Ascending aorta (tissue), 2 donors: Measurements from ENCODE around the gene PGP. TPM values are rescaled to one million over a fixed set of nuclear protein-coding genes. Genes with fewer than 3 reads are reported as not detected.

ENCODE experiments used
- DNase-seq, 2 donors: peaks; one replicate each; pipeline ENCODE4 v3.0.0-alpha.2; 2019; ENCODE audit warnings: low spot score in 2 of 2
- H3K27ac ChIP-seq, 2 donors: fragments of 200-600 bp; sonication (generic); one replicate each; pipeline ENCODE4 v1.5.1; 2016 to 2017; ENCODE audit warnings: mild to moderate bottlenecking in 1 of 2
- H3K27me3 ChIP-seq: fragments of 200-600 bp; sonication (generic); one replicate; pipeline ENCODE4 v1.5.1; 2017
- H3K36me3 ChIP-seq, 2 donors: fragments of 200-600 bp; sonication (generic); one replicate each; pipeline ENCODE4 v1.5.1; 2016
- H3K4me1 ChIP-seq, 2 donors: fragments of 200-600 bp; sonication (generic); one replicate each; pipeline ENCODE4 v1.5.1; 2016 to 2017; ENCODE audit warnings: mild to moderate bottlenecking in 1 of 2
- H3K4me3 ChIP-seq, 2 donors: fragments of 200-600 bp; sonication (generic); one replicate each; pipeline ENCODE4 v1.5.1; 2016 to 2017; ENCODE audit warnings: mild to moderate bottlenecking in 1 of 2
- H3K9me3 ChIP-seq, 2 donors: fragments of 200-600 bp; sonication (generic); one replicate each; pipeline ENCODE4 v1.5.1; 2016
- intact Hi-C: fragments of 100-400 bp; cut with DNase I; formaldehyde crosslinking; loops from one replicate; pipeline ENCODE4 v1.15.1; 2023
- total RNA-seq: library from RNA; depleted of rRNA; stranded (reverse); fragments of >200 nt; gene quantifications from one replicate; pipeline ENCODE4 v1.1.0, GENCODE V29; 2016
- TF ChIP-seq, protein P1 (sequence below), 3 experiments: fragments of 200-600 bp in 2 of 3; fragments of 450-650 bp in 1 of 3; sonication (generic) in 2 of 3; IDR thresholded peaks; one replicate each; pipeline ENCODE4 v1.5.1; 2016 to 2019; ENCODE audit warnings: antibody characterized with exemption in 3 of 3, mild to moderate bottlenecking in 1 of 3, moderate library complexity in 1 of 3

Gene PGP
- total RNA-seq, 1 donor from 2014 or later = 21.5 TPM

- no peak for DNase-seq
- H3K27ac ChIP-seq = no peak overlapping the region
- no peak overlapping the region for H3K4me3 ChIP-seq
- H3K36me3 ChIP-seq = peaks cover 15 to 19% of the 10 kb centered on the region in 2 donors
- peaks cover 0 to 19% of the 10 kb centered on the region in 2 donors for H3K4me1 ChIP-seq
- TF ChIP-seq, protein P1, sequence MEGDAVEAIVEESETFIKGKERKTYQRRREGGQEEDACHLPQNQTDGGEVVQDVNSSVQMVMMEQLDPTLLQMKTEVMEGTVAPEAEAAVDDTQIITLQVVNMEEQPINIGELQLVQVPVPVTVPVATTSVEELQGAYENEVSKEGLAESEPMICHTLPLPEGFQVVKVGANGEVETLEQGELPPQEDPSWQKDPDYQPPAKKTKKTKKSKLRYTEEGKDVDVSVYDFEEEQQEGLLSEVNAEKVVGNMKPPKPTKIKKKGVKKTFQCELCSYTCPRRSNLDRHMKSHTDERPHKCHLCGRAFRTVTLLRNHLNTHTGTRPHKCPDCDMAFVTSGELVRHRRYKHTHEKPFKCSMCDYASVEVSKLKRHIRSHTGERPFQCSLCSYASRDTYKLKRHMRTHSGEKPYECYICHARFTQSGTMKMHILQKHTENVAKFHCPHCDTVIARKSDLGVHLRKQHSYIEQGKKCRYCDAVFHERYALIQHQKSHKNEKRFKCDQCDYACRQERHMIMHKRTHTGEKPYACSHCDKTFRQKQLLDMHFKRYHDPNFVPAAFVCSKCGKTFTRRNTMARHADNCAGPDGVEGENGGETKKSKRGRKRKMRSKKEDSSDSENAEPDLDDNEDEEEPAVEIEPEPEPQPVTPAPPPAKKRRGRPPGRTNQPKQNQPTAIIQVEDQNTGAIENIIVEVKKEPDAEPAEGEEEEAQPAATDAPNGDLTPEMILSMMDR (IDR thresholded peaks at IDR 0.05) = no peak
- intact Hi-C loops = no loop called here
- H3K27me3 ChIP-seq = no peaks in the 10 kb centered on the region
- no peaks in the 10 kb centered on the region for H3K9me3 ChIP-seq
Measured at GRCh38 chr16:2162676-2163118, 51.9 kb downstream of the PGP start.

DNA sequence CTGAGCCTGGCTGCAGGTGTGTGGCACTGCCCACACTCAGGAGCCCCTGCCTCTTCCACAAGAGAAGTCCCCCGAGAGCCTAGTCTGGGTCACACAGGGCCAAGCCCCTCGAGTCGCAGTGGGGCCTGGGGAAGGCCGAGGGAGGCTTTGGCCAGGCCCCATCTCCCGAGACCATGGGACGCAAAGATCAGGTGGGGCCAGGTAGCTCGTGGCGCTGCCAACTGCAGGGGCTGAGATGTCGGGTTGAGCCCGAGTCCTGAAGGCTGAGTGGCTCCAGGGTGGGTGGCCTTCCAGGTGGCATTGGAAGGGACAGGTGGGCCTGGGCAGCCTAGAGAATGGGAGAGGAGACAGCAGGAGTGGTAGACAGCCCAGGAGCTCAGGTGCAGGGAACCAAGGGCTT, 52.7 kb downstream of the PGP start:
- Histone ChIP-seq H3K36me3 (peaks cover 10 to 13% of the 10 kb centered on the region in 2 donors), H3K9me3 (no peaks in the 10 kb centered on the region), H3K4me3 (no peak overlapping the region), H3K4me1 (peaks cover 2 to 21% of the 10 kb centered on the region in 2 donors), H3K27me3 (no peaks in the 10 kb centered on the region), H3K27ac (peak overlapping the region; percentile 42 to 51)
- no peak for DNase-seq
- intact Hi-C loops = no loop called here
- TF ChIP-seq, protein P1 (IDR thresholded peaks at IDR 0.05) = no peak

Other genes with a start within 250 kb of the PGP start
- not detected for gene RNF151, start 248.0 kb downstream of the PGP start, total RNA-seq
- 55.7 TPM for gene TBL3, start 242.8 kb downstream of the PGP start, total RNA-seq
- gene NOXO1, start 233.4 kb downstream of the PGP start, total RNA-seq = not detected
- gene GFER, start 230.6 kb downstream of the PGP start, total RNA-seq = 2.7 TPM
- 0.32 TPM for gene SYNGR3, start 224.9 kb downstream of the PGP start, total RNA-seq
- gene ZNF598, start 205.0 kb downstream of the PGP start, total RNA-seq = 31.1 TPM
- not detected for gene NPW, start 195.1 kb downstream of the PGP start, total RNA-seq
- 123 TPM for gene NHERF2, start 187.9 kb downstream of the PGP start, total RNA-seq
- 59.5 TPM for gene NTHL1, start 167.0 kb downstream of the PGP start, total RNA-seq
- 258 TPM for gene TSC2, start 166.9 kb downstream of the PGP start, total RNA-seq
- 551 TPM for gene PKD1, start 78.9 kb downstream of the PGP start, total RNA-seq
- not detected for gene RAB26, start 66.2 kb downstream of the PGP start, total RNA-seq
- gene TRAF7, start 59.1 kb downstream of the PGP start, total RNA-seq = 39.6 TPM
- not detected for gene CASKIN1, start 18.2 kb downstream of the PGP start, total RNA-seq
- 23.7 TPM for gene MLST8, start 9.4 kb downstream of the PGP start, total RNA-seq
- 1.4 TPM for gene BRICD5, start 4.0 kb downstream of the PGP start, total RNA-seq
- gene E4F1, start 8.8 kb upstream of the PGP start, total RNA-seq = 39.7 TPM
- not detected for gene DNASE1L2, start 21.6 kb upstream of the PGP start, total RNA-seq
- gene ECI1, start 36.7 kb upstream of the PGP start, total RNA-seq = 10.9 TPM
- gene RNPS1, start 53.3 kb upstream of the PGP start, total RNA-seq = 134 TPM
- gene ABCA3, start 125.9 kb upstream of the PGP start, total RNA-seq = 25.9 TPM
- 0.43 TPM for gene CCNF, start 214.6 kb upstream of the PGP start, total RNA-seq
- gene TEDC2, start 245.3 kb upstream of the PGP start, total RNA-seq = not detected